Occipital lobe (tissue), 1 donor: ENCODE measurements around the gene GALNT12. TPM values are rescaled to one million over a fixed set of nuclear protein-coding genes. Genes with fewer than 3 reads are reported as not detected.

Experiments
- total RNA-seq: library from RNA; depleted of rRNA; stranded (reverse); fragments of >200 nt; gene quantifications from one replicate; pipeline ENCODE4 v1.2.3, GENCODE V29; 2014

GALNT12 gene
- total RNA-seq, 1 donor from 2014 or later = 1.2 TPM

Other genes with a start within 250 kb of the GALNT12 start
- 42.7 TPM for gene GABBR2, start 98.7 kb upstream of the GALNT12 start, total RNA-seq
- gene ANKS6, start 11.1 kb upstream of the GALNT12 start, total RNA-seq = 3.9 TPM
- 12.5 TPM for gene COL15A1, start 136.2 kb downstream of the GALNT12 start, total RNA-seq